GM18498 (cell line): ENCODE measurements around the gene ZMYND12.

Experiments
- ATAC-seq: cut with Tn5 transposase; IDR thresholded peaks from one replicate; pipeline ENCODE4 v1.9.1; 2021; ENCODE audit warnings: mild to moderate bottlenecking, moderate library complexity; ENCODE audit not compliant: unreplicated experiment

The ZMYND12 gene

GRCh38 chr1:42392967-42393848 is 62.6 kb downstream of the ZMYND12 start:
- no peak for ATAC-seq

- no peak for ATAC-seq
Measured at GRCh38 chr1:42392255-42392654, 63.6 kb downstream of the ZMYND12 start.

DNA sequence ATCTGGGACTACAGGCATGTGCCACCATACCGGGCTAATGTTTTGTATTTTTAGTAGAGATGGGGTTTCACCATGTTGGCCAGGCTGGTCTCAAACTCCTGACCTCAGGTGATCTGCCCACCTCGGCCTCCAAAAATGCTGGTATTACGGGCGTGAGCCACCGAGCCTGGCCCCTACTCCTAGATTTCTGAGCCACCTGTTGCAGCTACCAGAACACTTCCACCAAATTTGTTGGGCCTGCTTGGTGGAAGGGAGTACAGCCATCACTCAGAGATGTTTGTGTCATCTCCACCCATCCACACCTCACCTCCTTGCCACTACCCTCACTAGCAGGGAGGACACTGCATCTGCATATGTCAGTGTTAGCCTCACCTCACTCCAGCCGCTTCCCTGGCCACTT is 69.8 kb downstream of the ZMYND12 start:
- ATAC-seq: no peak

GRCh38 chr1:42385283-42385682 is 70.5 kb downstream of the ZMYND12 start:
- ATAC-seq: no peak

DNA sequence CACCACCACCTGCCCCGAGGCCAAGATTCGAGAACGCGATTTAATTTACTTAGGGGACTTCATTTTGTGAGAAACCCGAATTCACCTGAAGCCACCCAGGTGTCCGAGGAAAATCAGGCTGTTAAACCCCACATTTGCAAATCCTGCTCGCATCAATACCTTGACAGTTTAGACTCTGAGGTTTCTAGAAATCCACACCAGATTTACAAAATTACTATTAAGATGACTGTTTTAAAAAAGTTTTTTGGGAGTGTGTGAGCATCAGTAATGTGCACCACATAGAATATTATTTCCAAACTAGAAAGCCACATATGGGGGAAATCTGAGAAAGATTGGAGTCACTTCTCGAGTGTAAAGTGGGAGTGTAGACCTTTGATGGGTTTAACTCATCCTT is 74.5 kb downstream of the ZMYND12 start:
- ATAC-seq: no peak

DNA sequence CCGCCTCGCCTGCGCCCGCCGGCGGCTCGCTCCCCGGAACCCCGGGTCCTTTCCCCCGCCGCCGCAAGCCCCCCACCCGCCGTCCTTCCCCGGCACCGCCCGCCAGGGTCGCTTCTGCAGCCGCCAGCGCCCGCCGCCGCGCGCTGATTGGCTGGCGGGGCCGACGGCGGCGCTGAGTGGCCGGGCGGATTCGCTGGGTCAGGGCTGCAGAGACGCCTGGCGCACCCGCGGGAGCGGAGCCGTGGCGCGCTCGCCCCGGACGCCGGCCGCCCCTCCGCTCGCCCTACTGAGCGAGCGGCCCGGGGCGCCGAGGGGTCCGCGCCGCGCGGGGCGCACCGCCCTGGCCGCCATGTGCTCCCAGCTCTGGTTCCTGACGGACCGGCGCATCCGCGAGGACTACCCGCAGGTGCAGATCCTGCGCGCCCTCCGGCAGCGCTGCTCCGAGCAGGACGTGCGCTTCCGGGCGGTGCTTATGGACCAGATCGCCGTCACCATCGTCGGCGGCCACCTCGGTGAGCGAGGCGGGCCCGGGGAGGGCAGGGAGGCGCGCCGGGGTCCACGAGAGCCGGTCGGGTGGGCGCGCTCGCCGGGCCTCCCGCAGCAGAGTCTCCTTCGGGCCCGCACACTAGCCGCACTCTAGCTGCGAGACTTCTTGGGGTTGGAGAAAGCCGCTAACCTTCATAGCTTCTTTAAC is 75.1 kb downstream of the ZMYND12 start, which contains the start of gene RIMKLA:
RIMKLA (plus strand) TSS at position 207 of the 694 bp plus-strand sequence; CDS start at position 350, 143 bp downstream.
- peak; percentile 86 for ATAC-seq
